PC-3 (cell line): Measurements from ENCODE around the gene CTF1. TPM values are rescaled to one million over a fixed set of nuclear protein-coding genes. Genes with fewer than 3 reads are reported as not detected.

Experiments
- ATAC-seq: fragments of 200-7000 bp; cut with Tn5 transposase; 2 replicates; pipeline ENCODE4 v1.9.1; 2020; ENCODE audit warnings: mild to moderate bottlenecking, moderate library complexity
- BruUV-seq: library from RNA; stranded (reverse); fragments of 400-500 nt; replicated peaks from 2 replicates; lab custom pipeline; 2021; lab: Mats Ljungman, UMichigan
- CTCF ChIA-PET: fragments of 300-600 bp; sonication (Branson Sonifier 250); formaldehyde crosslinking; loops from one replicate; lab custom pipeline; 2022; ENCODE audit warnings: antibody characterized with exemption; lab: Charles Lee
- POLR2A ChIA-PET: fragments of 300-600 bp; sonication (Branson Sonifier 250); formaldehyde crosslinking; loops from one replicate; lab custom pipeline; 2022; ENCODE audit warnings: antibody characterized with exemption; ENCODE audit not compliant: unreplicated experiment; lab: Charles Lee
- DNase-seq: peaks from one replicate; pipeline ENCODE4 v3.0.0-alpha.2; 2015
- H2AFZ ChIP-seq: fragments of 300-600 bp; sonication (generic); 2 replicates; pipeline ENCODE4 v1.6.0; 2016; ENCODE audit warnings: antibody characterized with exemption, low read length
- H3F3A ChIP-seq: fragments of 300-600 bp; sonication (generic); one replicate; pipeline ENCODE4 v1.6.0; 2017; ENCODE audit warnings: antibody characterized with exemption, low read length, control low read depth, mild to moderate bottlenecking; ENCODE audit not compliant: unreplicated experiment
- H3K27ac ChIP-seq: fragments of 300-600 bp; sonication (generic); 2 replicates; pipeline ENCODE4 v1.5.1; 2016; ENCODE audit warnings: mild to moderate bottlenecking, low read length
- H3K27me3 ChIP-seq: fragments of 300-600 bp; sonication (generic); 2 replicates; pipeline ENCODE4 v1.6.1; 2016; ENCODE audit warnings: low read length, mixed read lengths
- H3K36me3 ChIP-seq: fragments of 300-600 bp; sonication (generic); 2 replicates; pipeline ENCODE4 v1.6.1; 2016; ENCODE audit warnings: low read depth, mixed run types, low read length, mixed read lengths
- H3K4me1 ChIP-seq: fragments of 300-600 bp; sonication (generic); 2 replicates; pipeline ENCODE4 v1.5.1; 2016; ENCODE audit warnings: low read length; ENCODE audit not compliant: insufficient read depth
- H3K4me2 ChIP-seq: fragments of 300-600 bp; sonication (generic); 2 replicates; pipeline ENCODE4 v1.6.0; 2016; ENCODE audit warnings: low read length
- H3K4me3 ChIP-seq: fragments of 300-600 bp; sonication (generic); 2 replicates; pipeline ENCODE4 v1.5.1; 2016; ENCODE audit warnings: mild to moderate bottlenecking, low read length, mixed read lengths
- H3K79me2 ChIP-seq: fragments of 300-600 bp; sonication (generic); 2 replicates; pipeline ENCODE4 v1.6.1; 2017; ENCODE audit warnings: low read length, mixed read lengths
- H3K9ac ChIP-seq: fragments of 300-600 bp; sonication (generic); 2 replicates; pipeline ENCODE4 v1.6.0; 2016; ENCODE audit warnings: mild to moderate bottlenecking, low read length
- H3K9me2 ChIP-seq: fragments of 300-600 bp; sonication (generic); replicated peaks from 2 replicates; pipeline ENCODE4 v1.6.1; 2016; ENCODE audit warnings: mixed run types, low read length, mixed read lengths
- H3K9me3 ChIP-seq: fragments of 300-600 bp; sonication (generic); 2 replicates; pipeline ENCODE4 v1.6.1; 2016; ENCODE audit warnings: low read length, mixed read lengths
- H4K20me1 ChIP-seq: fragments of 300-600 bp; sonication (generic); 2 replicates; pipeline ENCODE4 v1.6.1; 2016; ENCODE audit warnings: low read length, mixed read lengths
- CTCF ChIP-seq: fragments of 300-600 bp; sonication (generic); conservative IDR thresholded peaks from 2 replicates; pipeline ENCODE4 v1.5.1; 2017; ENCODE audit warnings: antibody characterized with exemption, low read depth, mild to moderate bottlenecking, low read length
- EZH2 ChIP-seq: fragments of 300-600 bp; sonication (generic); IDR thresholded peaks from one replicate; pipeline ENCODE4 v1.6.1; 2017; ENCODE audit warnings: antibody characterized with exemption, mild to moderate bottlenecking, low read length; ENCODE audit not compliant: unreplicated experiment
- EZH2phosphoT487 ChIP-seq: fragments of 300-600 bp; sonication (generic); IDR thresholded peaks from 2 replicates; pipeline ENCODE4 v1.6.1; 2018; ENCODE audit warnings: mild to moderate bottlenecking, antibody characterized with exemption, low read length, borderline replicate concordance
- intact Hi-C: fragments of 100-400 bp; cut with micrococcal nuclease; formaldehyde crosslinking; loops from 2 replicates; pipeline ENCODE4 v1.9.0; 2023
- total RNA-seq: library from RNA; depleted of rRNA; stranded (reverse); fragments of >200 nt; gene quantifications from 2 replicates; pipeline ENCODE4 v1.2.3, GENCODE V29; 2014

CTF1 gene
- total RNA-seq, 1 experiment from 2014 or later: 0.29 TPM

DNA sequence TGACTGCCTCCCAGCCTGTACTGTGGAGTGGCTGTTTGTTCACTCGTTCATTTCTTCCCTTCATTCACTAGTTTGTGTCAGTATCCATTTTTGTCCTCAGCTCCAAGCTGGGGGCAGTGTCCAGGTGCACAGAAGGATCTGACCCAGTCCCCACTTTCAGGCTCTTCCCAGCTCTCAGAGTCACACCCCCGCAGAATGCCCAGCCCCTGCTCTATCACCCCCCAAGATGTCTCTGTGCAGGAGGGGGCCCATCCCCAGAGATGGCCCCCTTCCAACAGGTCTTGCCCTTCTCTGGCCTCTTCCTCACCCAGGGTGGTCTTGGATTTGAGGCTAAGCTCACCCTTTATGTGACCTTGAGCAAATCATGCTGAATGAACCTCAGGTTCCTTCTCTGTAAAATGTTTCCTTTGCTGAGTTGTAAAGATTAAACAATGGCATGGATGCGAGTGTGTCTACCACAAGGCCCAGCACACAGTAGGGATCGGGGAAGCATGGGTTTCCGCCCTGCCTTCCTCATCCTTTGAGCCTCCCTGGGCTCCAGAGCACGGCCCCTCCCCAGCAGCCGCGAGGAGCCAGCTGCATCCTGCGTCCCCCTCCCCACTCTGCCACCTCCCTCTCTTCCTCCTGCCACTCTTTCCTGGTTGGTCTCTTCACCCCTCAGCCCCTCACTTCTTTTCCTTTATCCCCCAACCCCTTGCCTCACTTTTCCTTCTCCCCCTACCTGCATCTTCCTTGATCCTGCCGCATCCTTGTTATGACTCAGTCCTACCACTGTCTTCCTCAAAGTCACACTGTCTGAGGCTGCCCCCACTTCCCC is 29.8 kb downstream of the CTF1 start:
- CTCF ChIA-PET: no interaction called here
- no TSS peak for BruUV-seq
- H3K4me1 ChIP-seq: peaks cover 7% of the 10 kb centered on the region
- no peak overlapping the region for H3K27ac ChIP-seq
- no peaks in the 10 kb centered on the region for H3K9me3 ChIP-seq
- POLR2A ChIA-PET: interaction anchor here (0.6 kb wide), 1 partner anchor 178 kb away, joined by 6 read pairs; the partner anchor contains the start of gene PHKG2
- peaks cover 6% of the 10 kb centered on the region for H3K79me2 ChIP-seq
- ATAC-seq (no peak), DNase-seq (no peak)
- no peaks in the 10 kb centered on the region for H3K27me3 ChIP-seq
- H3K36me3 ChIP-seq: no peaks in the 10 kb centered on the region; the same call in 1 of the 2 replicates
- intact Hi-C loops: no loop called here
- no peak overlapping the region for H3K4me3 ChIP-seq
- H4K20me1 ChIP-seq: no peaks in the 10 kb centered on the region
- no peak overlapping the region for H3K9ac ChIP-seq
- H3K9me2 ChIP-seq: no peaks in the 10 kb centered on the region
- no peaks in the 10 kb centered on the region for H3F3A ChIP-seq
- no peak overlapping the region for H2AFZ ChIP-seq
- H3K4me2 ChIP-seq: no peak overlapping the region
- no peak for TF ChIP-seq CTCF
- TF ChIP-seq EZH2: no peak
- no peak for TF ChIP-seq EZH2phosphoT487

- Histone ChIP-seq H2AFZ (no peak overlapping the region), H3K4me2 (no peak overlapping the region), H3K4me1 (no peaks in the 10 kb centered on the region), H3K27ac (no peak overlapping the region), H3F3A (no peaks in the 10 kb centered on the region), H3K4me3 (no peak overlapping the region), H3K9ac (no peak overlapping the region), H3K9me2 (no peaks in the 10 kb centered on the region), H4K20me1 (no peaks in the 10 kb centered on the region), H3K36me3 (no peaks in the 10 kb centered on the region; the same call in 1 of the 2 replicates), H3K27me3 (no peaks in the 10 kb centered on the region), H3K9me3 (no peaks in the 10 kb centered on the region), H3K79me2 (peaks cover 6% of the 10 kb centered on the region)
- intact Hi-C loops: no loop called here
- ChIA-PET POLR2A (no interaction called here), CTCF (no interaction called here)
- TF ChIP-seq EZH2phosphoT487: no peak
- no peak for TF ChIP-seq CTCF
- no peak for TF ChIP-seq EZH2
- no peak for ATAC-seq
- DNase-seq: no peak
- no TSS peak for BruUV-seq
Observed at GRCh38 chr16:30926937-30927788, 30.7 kb downstream of the CTF1 start.
